K562 (cell line): Measurements from ENCODE around the gene SLC2A4. TPM values are rescaled to one million over a fixed set of nuclear protein-coding genes. Genes with fewer than 3 reads are reported as not detected.

Experiments used
- ARID2 ChIP-seq: fragments of 450-650 bp; IDR thresholded peaks from 2 replicates; pipeline ENCODE4 v1.6.1; 2017; ENCODE audit warnings: antibody characterized with exemption, mild to moderate bottlenecking
- CCAR2 ChIP-seq: fragments of 200-400 bp; formaldehyde crosslinking; IDR thresholded peaks from 2 replicates; pipeline ENCODE4 v1.6.1; 2017; ENCODE audit warnings: mild to moderate bottlenecking, low read depth, low read length
- COPS2 ChIP-seq: fragments of 450-650 bp; conservative IDR thresholded peaks from 2 replicates; pipeline ENCODE4 v1.6.1; 2016; ENCODE audit warnings: mild to moderate bottlenecking, moderate library complexity
- EGR1 ChIP-seq: fragments of 450-650 bp; conservative IDR thresholded peaks from 2 replicates; pipeline ENCODE4 v1.6.1; 2017; ENCODE audit warnings: mild to moderate bottlenecking
- KAT2B ChIP-seq: IDR thresholded peaks from one replicate; pipeline ENCODE4 v1.6.1; 2012; ENCODE audit warnings: low read depth, mild to moderate bottlenecking, control low read depth, inconsistent platforms, low read length, moderate library complexity
- KDM1A ChIP-seq, 2 experiments: fragments of 450-650 bp; IDR thresholded peaks; 2 replicates each; pipeline ENCODE4 v1.6.1; 2016; ENCODE audit warnings: mild to moderate bottlenecking in 2 of 2
- MEF2A ChIP-seq: IDR thresholded peaks from 2 replicates; pipeline ENCODE4 v1.6.1; 2011; ENCODE audit warnings: low read depth, mild to moderate bottlenecking, low read length, moderate library complexity; ENCODE audit not compliant: control insufficient read depth
- NFATC3 ChIP-seq: fragments of 450-650 bp; IDR thresholded peaks from 2 replicates; pipeline ENCODE4 v1.6.1; 2017; ENCODE audit warnings: mild to moderate bottlenecking
- PTBP1 ChIP-seq: fragments of 200-400 bp; formaldehyde crosslinking; IDR thresholded peaks from 2 replicates; pipeline ENCODE4 v1.6.1; 2017; ENCODE audit warnings: low read depth, low read length
- RBM14 ChIP-seq: fragments of 200-400 bp; formaldehyde crosslinking; IDR thresholded peaks from 2 replicates; pipeline ENCODE4 v1.6.1; 2018; ENCODE audit warnings: low read depth, mild to moderate bottlenecking, low read length, moderate library complexity, borderline replicate concordance; ENCODE audit not compliant: insufficient read depth
- SOX6 ChIP-seq: fragments of 450-650 bp; IDR thresholded peaks from 2 replicates; pipeline ENCODE4 v1.6.1; 2014; ENCODE audit warnings: mild to moderate bottlenecking
- TCFL5 ChIP-seq: fragments of 250-450 bp; sonication (Bioruptor Pico); conservative IDR thresholded peaks from 2 replicates; pipeline ENCODE4 v1.6.1; 2021; ENCODE audit warnings: mild to moderate bottlenecking, moderate library complexity, matching md5 sums
- ZNF146 ChIP-seq: IDR thresholded peaks from one replicate; pipeline ENCODE4 v1.6.1; 2018; ENCODE audit warnings: missing compliant biosample characterization; ENCODE audit not compliant: unreplicated experiment
- ZNF354B ChIP-seq: fragments of 250-450 bp; sonication (Bioruptor Pico); IDR thresholded peaks from 2 replicates; pipeline ENCODE4 v1.4.0; 2020
- polyA plus RNA-seq, 8 experiments: library from polyadenylated mRNA; depleted of rRNA in 4 of 8; stranded (reverse) in 5 of 8; unstranded in 3 of 8; fragments of >200 nt; fragmentation: Nextera tagmentation in 2 of 8; fragmentation: Illumina TruSeq in 1 of 8; extraction: Ambion mirVana in 2 of 8; extraction: Trizol in 1 of 8; gene quantifications; 2 replicates each; pipeline versions ENCODE4 v1.2.1 to v1.2.3, GENCODE V29; 2011 to 2014; ENCODE audit warnings: inconsistent platforms in 1 of 8, missing spikeins in 1 of 8
- total RNA-seq, 7 experiments: library from RNA; depleted of rRNA in 6 of 7; stranded (reverse); fragments of >200 nt in 6 of 7; fragmentation: Illumina TruSeq in 2 of 7; extraction: Trizol in 2 of 7; gene quantifications; 2 replicates each; pipeline versions ENCODE4 v1.2.1 to v1.2.3, GENCODE V29; 2011 to 2021; ENCODE audit warnings: low replicate concordance in 1 of 7
- TF ChIP-seq, protein P1 (sequence below): fragments of 250-450 bp; sonication (Bioruptor Pico); IDR thresholded peaks from 2 replicates; pipeline ENCODE4 v1.4.0; 2020; ENCODE audit warnings: mild to moderate bottlenecking, moderate library complexity
- TF ChIP-seq, protein P2 (sequence below): fragments of 200-400 bp; formaldehyde crosslinking; IDR thresholded peaks from 2 replicates; pipeline ENCODE4 v1.6.1; 2017; ENCODE audit warnings: mild to moderate bottlenecking, low read depth, low read length, moderate library complexity
- TF ChIP-seq, protein P3 (sequence below): fragments of 450-650 bp; IDR thresholded peaks from 2 replicates; pipeline ENCODE4 v1.6.1; 2017; ENCODE audit warnings: antibody characterized with exemption
- TF ChIP-seq, protein P4 (sequence below): fragments of 450-650 bp; IDR thresholded peaks from 2 replicates; pipeline ENCODE4 v1.6.1; 2017; ENCODE audit warnings: mild to moderate bottlenecking, moderate library complexity
- TF ChIP-seq, protein P5 (sequence below): IDR thresholded peaks from 2 replicates; pipeline ENCODE4 v1.6.1; 2012; ENCODE audit warnings: low read depth, low read length, improper control_type of control experiment, borderline replicate concordance

SLC2A4 gene
- total and polyA plus RNA-seq, 9 of the 15 experiments (the other 6 are each of a cell fraction or from before 2014, with no cell fraction given) = 0.74 to 3.5 (median 1.6) TPM

DNA sequence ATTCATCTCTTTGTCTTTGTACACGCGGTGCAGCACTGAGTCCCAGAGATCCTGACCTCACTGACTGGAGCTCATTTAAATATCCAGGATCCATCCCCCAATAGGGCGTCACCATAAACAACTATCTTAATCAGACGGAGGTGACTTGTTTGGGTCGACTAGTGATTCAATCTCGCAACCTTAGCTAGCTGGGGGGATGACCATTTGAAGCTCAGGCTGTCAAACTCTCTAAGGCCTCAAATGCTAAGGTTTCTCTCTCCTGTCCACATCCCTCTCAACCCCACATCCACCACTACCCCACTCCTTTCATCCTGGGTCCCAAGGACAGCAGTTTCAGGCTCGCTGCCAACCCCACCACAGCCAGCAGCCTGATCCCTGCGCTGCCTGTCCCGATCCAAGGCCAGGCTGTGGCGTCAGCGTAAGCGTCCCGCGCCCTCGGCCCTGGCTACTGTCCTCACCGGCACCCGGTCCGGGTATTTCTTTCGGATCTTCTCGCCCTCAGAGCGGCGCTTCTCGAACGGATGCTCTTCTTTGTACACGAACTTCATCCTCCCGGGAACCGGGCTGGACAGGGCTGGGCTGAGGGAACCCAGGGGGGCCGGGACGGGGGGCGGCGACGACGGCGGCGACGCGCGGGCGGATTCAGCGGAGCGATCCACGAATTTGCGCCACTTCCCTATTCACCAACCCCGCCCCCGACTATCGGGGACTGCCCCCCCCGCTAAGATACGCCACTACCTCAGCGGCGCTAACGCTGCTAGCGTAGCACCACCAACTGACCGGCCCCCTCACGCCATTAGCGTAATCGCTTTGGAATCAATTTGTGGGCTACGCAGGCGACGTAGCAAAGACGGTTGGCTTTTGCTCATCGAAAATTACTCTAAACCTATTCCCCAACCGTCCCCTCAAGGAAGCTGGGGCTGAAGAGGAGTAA is 39.5 kb upstream of the SLC2A4 start, which contains the start of gene GABARAP (continued):
- TF ChIP-seq, protein P1, sequence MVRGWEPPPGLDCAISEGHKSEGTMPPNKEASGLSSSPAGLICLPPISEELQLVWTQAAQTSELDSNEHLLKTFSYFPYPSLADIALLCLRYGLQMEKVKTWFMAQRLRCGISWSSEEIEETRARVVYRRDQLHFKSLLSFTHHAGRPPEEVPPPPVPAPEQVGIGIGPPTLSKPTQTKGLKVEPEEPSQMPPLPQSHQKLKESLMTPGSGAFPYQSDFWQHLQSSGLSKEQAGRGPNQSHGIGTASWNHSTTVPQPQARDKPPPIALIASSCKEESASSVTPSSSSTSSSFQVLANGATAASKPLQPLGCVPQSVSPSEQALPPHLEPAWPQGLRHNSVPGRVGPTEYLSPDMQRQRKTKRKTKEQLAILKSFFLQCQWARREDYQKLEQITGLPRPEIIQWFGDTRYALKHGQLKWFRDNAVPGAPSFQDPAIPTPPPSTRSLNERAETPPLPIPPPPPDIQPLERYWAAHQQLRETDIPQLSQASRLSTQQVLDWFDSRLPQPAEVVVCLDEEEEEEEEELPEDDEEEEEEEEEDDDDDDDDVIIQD (CRISPR knock-in tag) = no peak
- TF ChIP-seq, protein P2, sequence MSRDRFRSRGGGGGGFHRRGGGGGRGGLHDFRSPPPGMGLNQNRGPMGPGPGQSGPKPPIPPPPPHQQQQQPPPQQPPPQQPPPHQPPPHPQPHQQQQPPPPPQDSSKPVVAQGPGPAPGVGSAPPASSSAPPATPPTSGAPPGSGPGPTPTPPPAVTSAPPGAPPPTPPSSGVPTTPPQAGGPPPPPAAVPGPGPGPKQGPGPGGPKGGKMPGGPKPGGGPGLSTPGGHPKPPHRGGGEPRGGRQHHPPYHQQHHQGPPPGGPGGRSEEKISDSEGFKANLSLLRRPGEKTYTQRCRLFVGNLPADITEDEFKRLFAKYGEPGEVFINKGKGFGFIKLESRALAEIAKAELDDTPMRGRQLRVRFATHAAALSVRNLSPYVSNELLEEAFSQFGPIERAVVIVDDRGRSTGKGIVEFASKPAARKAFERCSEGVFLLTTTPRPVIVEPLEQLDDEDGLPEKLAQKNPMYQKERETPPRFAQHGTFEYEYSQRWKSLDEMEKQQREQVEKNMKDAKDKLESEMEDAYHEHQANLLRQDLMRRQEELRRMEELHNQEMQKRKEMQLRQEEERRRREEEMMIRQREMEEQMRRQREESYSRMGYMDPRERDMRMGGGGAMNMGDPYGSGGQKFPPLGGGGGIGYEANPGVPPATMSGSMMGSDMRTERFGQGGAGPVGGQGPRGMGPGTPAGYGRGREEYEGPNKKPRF = peak; percentile 81
- no peak for TF ChIP-seq KDM1A (IDR thresholded peaks at IDR 0.05)
- TF ChIP-seq, protein P3, sequence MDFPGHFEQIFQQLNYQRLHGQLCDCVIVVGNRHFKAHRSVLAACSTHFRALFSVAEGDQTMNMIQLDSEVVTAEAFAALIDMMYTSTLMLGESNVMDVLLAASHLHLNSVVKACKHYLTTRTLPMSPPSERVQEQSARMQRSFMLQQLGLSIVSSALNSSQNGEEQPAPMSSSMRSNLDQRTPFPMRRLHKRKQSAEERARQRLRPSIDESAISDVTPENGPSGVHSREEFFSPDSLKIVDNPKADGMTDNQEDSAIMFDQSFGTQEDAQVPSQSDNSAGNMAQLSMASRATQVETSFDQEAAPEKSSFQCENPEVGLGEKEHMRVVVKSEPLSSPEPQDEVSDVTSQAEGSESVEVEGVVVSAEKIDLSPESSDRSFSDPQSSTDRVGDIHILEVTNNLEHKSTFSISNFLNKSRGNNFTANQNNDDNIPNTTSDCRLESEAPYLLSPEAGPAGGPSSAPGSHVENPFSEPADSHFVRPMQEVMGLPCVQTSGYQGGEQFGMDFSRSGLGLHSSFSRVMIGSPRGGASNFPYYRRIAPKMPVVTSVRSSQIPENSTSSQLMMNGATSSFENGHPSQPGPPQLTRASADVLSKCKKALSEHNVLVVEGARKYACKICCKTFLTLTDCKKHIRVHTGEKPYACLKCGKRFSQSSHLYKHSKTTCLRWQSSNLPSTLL = no peak
- TF ChIP-seq, protein P4, sequence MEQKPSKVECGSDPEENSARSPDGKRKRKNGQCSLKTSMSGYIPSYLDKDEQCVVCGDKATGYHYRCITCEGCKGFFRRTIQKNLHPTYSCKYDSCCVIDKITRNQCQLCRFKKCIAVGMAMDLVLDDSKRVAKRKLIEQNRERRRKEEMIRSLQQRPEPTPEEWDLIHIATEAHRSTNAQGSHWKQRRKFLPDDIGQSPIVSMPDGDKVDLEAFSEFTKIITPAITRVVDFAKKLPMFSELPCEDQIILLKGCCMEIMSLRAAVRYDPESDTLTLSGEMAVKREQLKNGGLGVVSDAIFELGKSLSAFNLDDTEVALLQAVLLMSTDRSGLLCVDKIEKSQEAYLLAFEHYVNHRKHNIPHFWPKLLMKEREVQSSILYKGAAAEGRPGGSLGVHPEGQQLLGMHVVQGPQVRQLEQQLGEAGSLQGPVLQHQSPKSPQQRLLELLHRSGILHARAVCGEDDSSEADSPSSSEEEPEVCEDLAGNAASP = no peak
- TF ChIP-seq MEF2A = no peak
- TF ChIP-seq PTBP1 = no peak
- no peak for TF ChIP-seq ZNF354B
- TF ChIP-seq ARID2 = no peak
- TF ChIP-seq CCAR2 = no peak
- peak; percentile 83 for TF ChIP-seq EGR1
- TF ChIP-seq KAT2B = no peak
- TF ChIP-seq ZNF146 (CRISPR knock-in tag) = no peak
- TF ChIP-seq TCFL5 = no peak
- no peak for TF ChIP-seq RBM14
- TF ChIP-seq SOX6 = no peak
- TF ChIP-seq, protein P5, sequence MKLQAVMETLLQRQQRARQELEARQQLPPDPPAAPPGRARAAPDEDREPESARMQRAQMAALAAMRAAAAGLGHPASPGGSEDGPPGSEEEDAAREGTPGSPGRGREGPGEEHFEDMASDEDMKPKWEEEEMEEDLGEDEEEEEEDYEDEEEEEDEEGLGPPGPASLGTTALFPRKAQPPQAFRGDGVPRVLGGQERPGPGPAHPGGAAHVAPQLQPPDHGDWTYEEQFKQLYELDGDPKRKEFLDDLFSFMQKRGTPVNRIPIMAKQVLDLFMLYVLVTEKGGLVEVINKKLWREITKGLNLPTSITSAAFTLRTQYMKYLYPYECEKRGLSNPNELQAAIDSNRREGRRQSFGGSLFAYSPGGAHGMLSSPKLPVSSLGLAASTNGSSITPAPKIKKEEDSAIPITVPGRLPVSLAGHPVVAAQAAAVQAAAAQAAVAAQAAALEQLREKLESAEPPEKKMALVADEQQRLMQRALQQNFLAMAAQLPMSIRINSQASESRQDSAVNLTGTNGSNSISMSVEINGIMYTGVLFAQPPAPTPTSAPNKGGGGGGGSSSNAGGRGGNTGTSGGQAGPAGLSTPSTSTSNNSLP = no peak
- no peak for TF ChIP-seq NFATC3
- no peak for TF ChIP-seq COPS2
